GM13976 (cell line): Measurements from ENCODE around the gene ATRAID.
"Not testable (repeated sequence)": the region's sequence is repeated elsewhere in the genome, so short reads cannot be mapped to it uniquely, and the experiment has no call there.

Source experiments
- DNase-seq: peaks from one replicate; pipeline ENCODE4 v3.0.0; 2012; ENCODE audit warnings: low spot score
- in situ Hi-C: fragments of 300-500 bp; cut with MboI; formaldehyde crosslinking; loops from one replicate; pipeline ENCODE4 v1.12.0; 2022; ENCODE audit warnings: low sequenced_read_pairs, mixed read lengths, inconsistent platforms; ENCODE audit not compliant: unreplicated experiment
- TF ChIP-seq, protein P1 (sequence below): IDR thresholded peaks from 2 replicates; pipeline ENCODE4 v1.5.1; 2012; ENCODE audit warnings: borderline replicate concordance, mild to moderate bottlenecking; ENCODE audit not compliant: insufficient read depth; ENCODE audit errors: extremely low read depth, missing control alignments, control extremely low read depth

ATRAID gene

DNA sequence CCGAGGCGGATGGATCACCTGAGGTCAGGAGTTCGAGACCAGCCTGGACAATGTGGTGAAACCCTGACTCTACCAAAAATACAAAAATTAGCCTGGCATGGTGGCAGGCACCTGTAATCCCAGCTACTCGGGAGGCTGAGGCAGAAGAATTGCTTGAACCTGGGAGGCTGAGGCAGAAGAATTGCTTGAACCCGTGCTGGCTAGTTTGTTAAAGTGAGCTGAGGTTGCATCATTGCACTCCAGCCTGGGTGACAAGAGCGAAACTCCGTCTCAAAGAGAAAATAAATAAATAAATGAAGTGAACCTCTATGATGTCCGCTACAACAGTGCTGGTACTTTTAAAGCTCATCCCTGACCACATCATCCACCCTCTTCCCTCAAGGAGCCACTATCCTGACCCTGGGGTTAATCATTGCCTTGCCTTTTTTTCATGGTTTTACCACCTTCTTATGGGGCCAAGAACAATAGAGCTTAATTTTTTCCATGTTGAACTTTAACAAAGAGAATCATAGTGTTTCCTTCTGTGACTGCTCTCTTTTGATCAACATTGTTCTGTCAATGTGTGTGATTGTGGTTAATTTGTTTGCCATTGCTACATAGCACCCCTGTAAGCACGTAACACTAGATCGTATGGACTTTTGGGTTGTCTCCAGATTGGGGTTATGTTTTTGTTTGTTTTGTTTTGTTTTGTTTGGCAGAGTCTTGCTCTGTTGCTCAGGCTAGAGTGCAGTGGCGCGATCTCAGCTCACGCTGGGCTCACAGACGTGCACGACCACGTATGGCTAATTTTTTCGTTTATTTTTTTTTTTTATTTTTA, 17.1 kb upstream of the ATRAID start:
- DNase-seq: no peak
- TF ChIP-seq, protein P1, sequence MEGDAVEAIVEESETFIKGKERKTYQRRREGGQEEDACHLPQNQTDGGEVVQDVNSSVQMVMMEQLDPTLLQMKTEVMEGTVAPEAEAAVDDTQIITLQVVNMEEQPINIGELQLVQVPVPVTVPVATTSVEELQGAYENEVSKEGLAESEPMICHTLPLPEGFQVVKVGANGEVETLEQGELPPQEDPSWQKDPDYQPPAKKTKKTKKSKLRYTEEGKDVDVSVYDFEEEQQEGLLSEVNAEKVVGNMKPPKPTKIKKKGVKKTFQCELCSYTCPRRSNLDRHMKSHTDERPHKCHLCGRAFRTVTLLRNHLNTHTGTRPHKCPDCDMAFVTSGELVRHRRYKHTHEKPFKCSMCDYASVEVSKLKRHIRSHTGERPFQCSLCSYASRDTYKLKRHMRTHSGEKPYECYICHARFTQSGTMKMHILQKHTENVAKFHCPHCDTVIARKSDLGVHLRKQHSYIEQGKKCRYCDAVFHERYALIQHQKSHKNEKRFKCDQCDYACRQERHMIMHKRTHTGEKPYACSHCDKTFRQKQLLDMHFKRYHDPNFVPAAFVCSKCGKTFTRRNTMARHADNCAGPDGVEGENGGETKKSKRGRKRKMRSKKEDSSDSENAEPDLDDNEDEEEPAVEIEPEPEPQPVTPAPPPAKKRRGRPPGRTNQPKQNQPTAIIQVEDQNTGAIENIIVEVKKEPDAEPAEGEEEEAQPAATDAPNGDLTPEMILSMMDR: no peak
- in situ Hi-C loops: loop anchor here (10.0 to 25.0 kb wide), 2 partner anchors 100 to 232 kb away; partner anchors contain the start of gene MAPRE3

DNA sequence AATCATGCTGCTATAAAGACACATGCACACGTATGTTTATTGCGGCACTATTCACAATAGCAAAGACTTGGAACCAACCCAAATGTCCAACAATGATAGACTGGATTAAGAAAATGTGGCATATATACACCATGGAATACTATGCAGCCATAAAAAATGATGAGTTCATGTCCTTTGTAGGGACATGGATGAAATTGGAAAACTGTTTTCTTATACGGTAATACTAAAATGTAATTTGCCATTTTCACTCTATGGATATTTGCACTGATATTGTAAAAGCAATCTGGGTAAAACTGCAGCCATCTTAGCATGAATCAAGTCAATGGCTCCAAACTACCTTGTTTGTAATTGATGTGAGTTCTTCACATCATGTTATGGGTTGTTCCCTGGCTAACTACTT, 16.0 kb upstream of the ATRAID start:
- in situ Hi-C loops: loop anchor here (10.0 to 25.0 kb wide), 2 partner anchors 101 to 233 kb away; partner anchors contain the start of gene MAPRE3
- DNase-seq: not testable (repeated sequence)

DNA sequence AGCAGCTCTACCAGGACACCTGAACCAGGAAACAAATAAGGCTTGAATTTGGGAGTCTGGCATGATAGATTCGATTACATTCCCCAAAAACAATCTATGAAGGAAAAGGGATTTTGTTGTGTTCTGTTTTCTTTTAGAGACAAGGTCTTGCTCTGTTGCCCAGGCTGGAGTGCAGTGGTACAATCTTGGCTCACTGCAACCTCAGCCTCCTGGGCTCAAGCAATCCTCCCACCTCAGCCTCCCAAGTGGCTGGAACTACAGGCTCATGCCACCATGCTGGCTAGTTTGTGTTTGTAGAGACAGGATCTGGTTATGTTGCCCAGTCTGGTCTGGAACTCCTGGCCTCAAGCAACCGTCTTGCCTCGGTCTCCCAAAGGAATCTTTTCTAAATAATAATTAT, 13.8 kb upstream of the ATRAID start:
- DNase-seq: not testable (repeated sequence)
- in situ Hi-C loops: loop anchor here (10.0 to 25.0 kb wide), 2 partner anchors 103 to 236 kb away; partner anchors contain the start of gene MAPRE3

DNA sequence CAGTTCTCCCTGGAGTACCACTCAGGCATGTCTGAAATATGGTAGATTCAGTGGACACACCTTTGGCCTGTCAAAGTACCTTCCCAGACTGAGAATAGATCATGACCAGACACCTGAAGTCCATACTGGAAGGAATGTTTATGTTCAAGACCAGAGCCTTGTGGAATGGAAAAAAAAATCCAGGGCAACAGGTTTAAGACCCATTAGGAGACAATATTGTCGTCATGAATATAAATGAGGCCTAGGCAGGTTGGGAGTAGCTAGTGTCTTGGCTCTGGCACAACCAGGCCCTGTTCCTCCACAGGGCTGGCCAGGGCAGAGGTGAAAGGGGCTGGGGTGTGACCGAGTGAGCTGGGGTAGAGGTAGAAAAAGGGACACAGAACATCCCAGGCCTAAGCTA, 13.2 kb upstream of the ATRAID start:
- DNase-seq: no peak
- in situ Hi-C loops: loop anchor here (10.0 to 25.0 kb wide), 2 partner anchors 104 to 236 kb away; partner anchors contain the start of gene MAPRE3
- TF ChIP-seq, protein P1: no peak

DNA sequence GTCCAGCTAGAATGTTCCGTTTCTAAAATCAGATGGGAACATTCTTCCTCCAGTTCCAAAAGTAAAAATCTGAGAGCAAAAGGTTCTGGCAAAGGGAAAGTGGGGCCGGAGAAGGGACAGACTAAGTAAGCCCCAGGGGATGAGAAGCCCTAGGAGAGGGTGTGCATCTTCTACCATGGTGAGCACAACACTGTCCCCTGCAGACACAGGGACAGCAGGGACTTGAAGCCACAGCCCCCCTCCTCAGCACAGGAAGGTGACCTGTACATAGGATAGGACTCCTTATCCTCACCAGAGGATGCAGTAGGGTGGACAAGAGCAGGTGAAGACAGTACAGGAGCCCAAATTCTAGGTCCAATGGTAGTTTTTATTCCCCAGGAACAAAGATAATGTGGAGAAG, 12.6 kb upstream of the ATRAID start:
- TF ChIP-seq, protein P1: no peak
- no peak for DNase-seq
- in situ Hi-C loops: loop anchor here (10.0 to 25.0 kb wide), 2 partner anchors 104 to 237 kb away; partner anchors contain the start of gene MAPRE3

DNA sequence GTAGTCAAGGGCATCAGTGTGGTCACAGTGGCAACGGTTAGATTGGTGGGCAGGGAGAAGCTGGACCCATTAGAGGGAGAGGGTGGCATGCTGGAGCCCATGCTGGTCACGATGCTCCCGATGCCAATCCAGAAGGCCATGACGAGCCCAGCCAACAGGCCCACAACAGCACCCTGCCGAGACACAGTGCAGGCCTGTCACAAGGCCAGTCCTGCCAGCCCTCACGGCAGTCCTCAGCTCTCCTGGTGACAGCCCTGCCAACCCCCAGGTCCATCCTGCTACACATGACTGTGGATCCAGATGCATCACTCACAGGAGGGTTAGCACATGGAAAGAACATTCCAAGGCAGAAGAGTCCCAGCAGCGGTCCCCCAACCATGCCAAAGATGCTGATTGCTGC, 10.2 kb upstream of the ATRAID start:
- TF ChIP-seq, protein P1: no peak
- no peak for DNase-seq
- in situ Hi-C loops: no loop called here

DNA sequence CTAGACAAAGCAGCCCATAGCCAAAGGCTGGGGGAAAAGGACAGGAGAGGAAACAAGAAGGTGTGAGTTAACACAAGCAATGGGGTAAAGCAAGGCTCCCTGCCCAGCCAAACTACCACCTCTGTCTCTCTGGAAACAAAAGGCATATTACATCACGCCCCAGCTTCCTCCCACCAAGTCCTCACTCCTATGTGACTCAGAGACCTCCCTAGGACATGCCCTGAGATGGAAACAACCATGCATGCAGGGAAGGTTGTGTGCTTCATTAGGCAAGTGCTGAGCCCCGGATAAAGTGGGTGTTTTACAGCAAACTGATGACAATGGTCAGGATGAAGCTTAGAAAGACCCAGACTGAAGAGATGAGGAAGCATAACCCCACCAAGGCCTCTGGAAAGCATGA, 9.0 kb upstream of the ATRAID start:
- TF ChIP-seq, protein P1: no peak
- in situ Hi-C loops: no loop called here
- DNase-seq: no peak
